ENCODE measurements around the gene GJB5. TPM values are rescaled to one million over a fixed set of nuclear protein-coding genes. Genes with fewer than 3 reads are reported as not detected.
"Not testable (repeated sequence)": the region's sequence is repeated elsewhere in the genome, so short reads cannot be mapped to it uniquely, and the experiment has no call there.

The GJB5 gene
- total RNA-seq, 8 experiments from 2014 or later, result 0.16 to 26.1 (median 0.53) TPM

DNA sequence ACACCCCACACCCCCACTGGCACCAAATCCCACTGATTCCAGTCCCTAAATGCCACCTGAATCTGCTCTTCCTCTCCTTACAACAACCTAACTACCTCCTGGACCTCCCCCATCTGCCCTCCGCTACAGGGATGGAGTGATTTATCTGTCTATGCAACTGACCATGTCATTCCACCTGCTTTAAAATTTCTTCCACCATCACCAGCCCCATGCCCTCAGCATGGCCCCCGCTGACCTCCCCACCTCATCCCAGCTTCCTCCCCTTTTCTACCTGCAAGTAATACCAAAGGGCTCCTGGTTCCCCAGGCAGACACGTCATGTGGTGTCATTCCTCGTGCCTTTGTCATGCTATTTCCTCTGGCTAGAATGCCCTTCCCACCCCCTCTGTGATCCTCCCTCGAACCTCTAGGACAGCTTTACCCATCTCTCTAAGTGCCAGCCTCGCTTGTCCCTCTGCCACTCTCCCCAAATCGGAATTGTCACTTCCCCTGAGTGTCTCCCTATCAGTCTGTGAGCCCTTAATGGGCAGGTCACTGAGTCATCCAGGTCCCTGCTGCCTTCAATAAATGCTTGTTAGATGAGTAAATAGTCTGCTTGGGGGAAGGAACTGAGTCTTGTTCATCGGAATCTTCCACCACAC lies 8.4 kb downstream of the GJB5 start:
- ATAC-seq (replicated peaks in 6 of 8), result peak in 3 of 8 experiments; percentile 22 to 38 (median 34)
- no peak overlapping the region for H3K4me3 ChIP-seq
- no peaks in the 10 kb centered on the region for H3K4me1 ChIP-seq (replicated peaks in 1 of 2)
- 18 to 66% (median 30%) methylated on average over 2 to 5 of the region's 8 CpGs; no CpG with 5 or more reads in 5 of the 10 experiments for WGBS, 10 experiments
- H3K27ac ChIP-seq, result no peak overlapping the region
- in situ Hi-C loops (cut with MboI; ENCODE audit: low pct_unique_long_range_greater_than_20kb in 2 of 9, low sequenced_read_pairs in 9 of 9, unreplicated experiment in 9 of 9), result no loop called here

DNA sequence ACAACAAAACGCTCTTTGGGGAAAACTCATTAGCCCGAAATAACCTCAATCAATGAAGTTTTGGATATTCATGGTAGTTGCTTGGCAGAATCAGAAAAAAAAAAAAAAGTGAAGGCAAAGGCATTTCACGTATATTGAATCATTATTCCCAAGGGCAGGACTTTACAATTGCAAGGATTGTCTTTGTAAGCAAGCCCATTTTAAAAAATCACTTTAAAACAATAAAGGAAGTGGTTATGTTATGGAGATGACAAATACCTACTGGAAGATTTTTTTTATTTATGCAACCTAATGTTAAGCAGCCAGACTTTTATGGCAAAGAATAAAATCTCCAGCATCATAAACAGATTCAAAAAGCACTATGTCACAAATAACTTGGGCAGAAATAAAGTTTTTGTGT lies 14.0 kb downstream of the GJB5 start:
- in situ Hi-C loops (cut with MboI; ENCODE audit: low pct_unique_long_range_greater_than_20kb in 2 of 9, low sequenced_read_pairs in 9 of 9, unreplicated experiment in 9 of 9), result no loop called here
- Histone ChIP-seq H3K4me3 (no peak overlapping the region), H3K4me1 (replicated peaks in 1 of 2) (no peaks in the 10 kb centered on the region), H3K27ac (no peak overlapping the region)
- no peak for ATAC-seq (replicated peaks in 6 of 8)
- WGBS, 10 experiments, result 4 to 100% (median 69%) methylated on average over 1 to 3 of the region's 3 CpGs

DNA sequence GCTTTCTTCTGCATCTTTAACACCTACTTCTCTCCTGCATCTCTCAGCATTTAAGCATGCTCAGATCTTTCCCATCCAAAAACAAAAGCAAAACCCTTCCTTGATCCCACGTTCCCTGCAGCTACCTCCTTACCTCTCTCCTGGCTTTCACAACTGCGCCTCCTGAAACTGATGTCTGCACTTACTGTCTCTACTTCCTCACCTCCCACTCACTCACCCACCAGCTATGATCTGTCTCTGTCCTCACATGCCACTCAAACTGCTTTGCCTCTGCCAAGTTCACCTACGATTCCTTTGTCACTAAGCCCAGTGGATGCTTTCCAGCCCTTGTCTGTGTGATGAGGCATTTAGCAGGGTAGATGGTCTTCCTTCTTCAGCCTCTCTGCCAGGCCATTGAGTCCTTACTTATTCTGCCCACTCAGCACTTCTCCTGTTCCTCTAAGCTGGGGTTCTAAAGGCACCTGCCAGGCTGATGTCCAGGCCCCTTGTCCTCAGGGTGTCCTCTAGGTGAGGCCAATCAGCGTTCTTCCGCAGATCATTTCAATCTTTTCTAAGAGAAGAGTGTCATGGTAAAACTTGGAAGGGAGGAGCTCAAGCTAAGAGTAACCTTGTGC lies 16.2 kb downstream of the GJB5 start:
- peak in 1 of 8 experiments; percentile 16 for ATAC-seq (replicated peaks in 6 of 8)
- 32 to 94% (median 85%) methylated on average over 2 to 5 of the region's 5 CpGs; no CpG with 5 or more reads in 2 of the 10 experiments for whole genome bisulfite sequencing, 10 experiments
- H3K27ac ChIP-seq, result no peak overlapping the region
- no peaks in the 10 kb centered on the region for H3K4me1 ChIP-seq (replicated peaks in 1 of 2)
- no peak overlapping the region for H3K4me3 ChIP-seq
- in situ Hi-C loops (cut with MboI; ENCODE audit: low pct_unique_long_range_greater_than_20kb in 2 of 9, low sequenced_read_pairs in 9 of 9, unreplicated experiment in 9 of 9), result no loop called here

DNA sequence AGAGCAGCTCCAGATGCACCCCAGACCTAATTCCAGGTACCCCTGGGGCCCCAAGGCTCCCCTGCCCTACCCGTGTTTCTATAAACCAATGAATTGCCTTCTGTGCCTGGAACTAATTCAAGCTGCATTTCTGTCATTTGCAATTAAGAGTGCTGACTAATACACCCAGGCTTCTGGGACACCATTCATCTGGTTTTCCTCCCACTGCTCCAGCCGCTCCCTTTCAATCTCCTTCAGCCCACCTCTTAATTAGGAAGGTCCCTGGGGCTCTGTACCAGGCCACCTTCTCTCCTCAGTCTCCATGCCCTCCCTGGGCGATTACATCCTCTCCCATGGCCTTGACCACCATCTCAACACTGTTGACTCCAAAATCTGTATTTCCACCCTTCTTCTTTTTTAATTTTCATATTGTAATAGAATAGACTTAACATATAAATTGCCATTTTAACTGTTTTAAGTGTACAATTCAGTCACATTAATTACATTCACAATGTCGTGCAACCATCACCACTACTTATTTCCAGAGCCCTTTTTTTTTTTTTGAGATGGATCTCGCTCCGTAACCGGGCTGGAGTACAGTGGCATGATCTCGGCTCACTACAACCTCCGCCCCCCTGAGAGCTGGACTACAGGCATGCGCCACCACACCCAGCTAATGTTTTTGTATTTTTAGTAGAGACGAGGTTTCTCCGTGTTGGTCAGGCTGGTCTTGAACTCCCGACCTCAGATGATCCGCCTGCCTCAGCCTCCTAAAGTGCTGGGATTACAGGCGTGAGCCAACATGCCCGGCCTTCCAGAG lies 16.9 kb downstream of the GJB5 start:
- Histone ChIP-seq H3K4me3 (no peak overlapping the region), H3K27ac (no peak overlapping the region), H3K4me1 (replicated peaks in 1 of 2) (no peaks in the 10 kb centered on the region)
- in situ Hi-C loops (cut with MboI; ENCODE audit: low pct_unique_long_range_greater_than_20kb in 2 of 9, low sequenced_read_pairs in 9 of 9, unreplicated experiment in 9 of 9), result no loop called here
- peak in 3 of 8 experiments; percentile 76 to 83 (median 81) for ATAC-seq (replicated peaks in 6 of 8)
- WGBS, 10 experiments, result 3 to 100% (median 34%) methylated on average over 1 to 16 of the region's 16 CpGs; no CpG with 5 or more reads in 1 of the 10 experiments

DNA sequence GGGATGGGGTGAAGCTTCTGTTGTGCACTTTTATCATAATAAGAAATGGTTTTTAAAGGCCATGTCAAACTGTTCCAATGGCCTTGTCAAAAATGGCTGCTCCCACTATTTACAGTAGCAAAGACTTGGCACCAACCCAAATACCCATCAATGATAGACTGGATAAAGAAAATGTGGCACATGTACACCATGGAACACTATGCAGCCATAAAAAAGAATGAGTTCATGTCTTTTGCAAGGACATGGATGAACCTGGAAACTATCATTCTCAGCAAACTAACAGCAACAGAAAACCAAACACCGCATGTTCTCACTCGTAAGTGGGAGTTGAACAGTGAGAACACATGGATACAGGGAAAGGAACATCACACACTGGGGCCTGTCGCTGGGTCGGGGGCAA lies 18.3 kb downstream of the GJB5 start:
- ATAC-seq (replicated peaks in 6 of 8); H3K27ac ChIP-seq; H3K4me3 ChIP-seq; H3K4me1 ChIP-seq (replicated peaks in 1 of 2); in situ Hi-C loops (cut with MboI; ENCODE audit: low pct_unique_long_range_greater_than_20kb in 2 of 9, low sequenced_read_pairs in 9 of 9, unreplicated experiment in 9 of 9): not testable (repeated sequence)
- WGBS, 10 experiments, result 71 to 100% (median 91%) methylated on average over 1 to 4 of the region's 4 CpGs; no CpG with 5 or more reads in 2 of the 10 experiments

DNA sequence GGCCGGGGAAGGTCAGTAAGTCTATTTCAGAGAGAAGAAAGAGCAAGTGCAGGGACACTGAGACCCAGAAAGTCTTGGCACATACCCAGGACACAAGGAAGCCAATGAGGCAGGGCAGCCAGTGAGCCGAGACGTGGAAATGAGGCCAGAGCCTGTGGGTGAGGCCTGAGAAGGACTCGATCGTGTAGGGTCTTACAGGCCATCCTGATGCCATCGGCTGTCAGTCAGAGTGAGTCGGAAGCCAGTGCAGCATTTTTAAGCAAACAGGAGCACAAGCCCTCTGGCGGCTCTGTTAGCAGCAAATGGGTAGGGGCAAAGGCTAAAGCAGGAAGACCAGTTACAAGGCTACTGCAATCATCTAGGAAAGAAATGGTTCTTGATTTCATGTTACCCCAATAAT lies 20.1 kb downstream of the GJB5 start:
- H3K4me1 ChIP-seq (replicated peaks in 1 of 2), result no peaks in the 10 kb centered on the region
- ATAC-seq (replicated peaks in 6 of 8), result no peak
- H3K4me3 ChIP-seq, result no peak overlapping the region
- 20 to 100% (median 70%) methylated on average over 1 to 8 of the region's 8 CpGs; no CpG with 5 or more reads in 1 of the 10 experiments for WGBS, 10 experiments
- in situ Hi-C loops (cut with MboI; ENCODE audit: low pct_unique_long_range_greater_than_20kb in 2 of 9, low sequenced_read_pairs in 9 of 9, unreplicated experiment in 9 of 9), result no loop called here
- H3K27ac ChIP-seq, result no peak overlapping the region

DNA sequence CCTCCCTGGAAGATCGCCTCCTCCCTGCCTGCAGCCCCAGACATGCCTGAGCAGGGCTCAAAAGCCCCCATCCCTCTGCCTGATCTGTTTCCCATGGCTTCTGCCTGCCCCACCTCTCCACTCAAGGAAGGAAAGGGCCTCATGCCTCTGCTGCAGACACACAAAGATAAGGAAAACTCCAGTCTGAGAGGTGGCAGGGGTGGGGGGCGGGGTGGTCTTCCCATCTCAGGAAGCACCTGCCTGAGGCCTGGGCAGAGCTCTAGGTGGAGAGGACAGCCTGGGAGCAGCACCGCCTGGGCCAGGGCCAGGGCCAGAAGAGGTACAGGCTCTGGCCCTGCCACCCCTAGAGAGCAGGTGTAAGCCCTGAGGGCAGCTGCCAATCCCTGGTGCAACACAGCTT lies 22.1 kb downstream of the GJB5 start:
- 40 to 100% (median 67%) methylated on average over 1 to 2 of the region's 3 CpGs; no CpG with 5 or more reads in 3 of the 10 experiments for WGBS, 10 experiments
- no peak for ATAC-seq (replicated peaks in 6 of 8)
- Histone ChIP-seq H3K4me3 (no peak overlapping the region), H3K27ac (no peak overlapping the region), H3K4me1 (replicated peaks in 1 of 2) (no peaks in the 10 kb centered on the region)
- in situ Hi-C loops (cut with MboI; ENCODE audit: low pct_unique_long_range_greater_than_20kb in 2 of 9, low sequenced_read_pairs in 9 of 9, unreplicated experiment in 9 of 9), result no loop called here

DNA sequence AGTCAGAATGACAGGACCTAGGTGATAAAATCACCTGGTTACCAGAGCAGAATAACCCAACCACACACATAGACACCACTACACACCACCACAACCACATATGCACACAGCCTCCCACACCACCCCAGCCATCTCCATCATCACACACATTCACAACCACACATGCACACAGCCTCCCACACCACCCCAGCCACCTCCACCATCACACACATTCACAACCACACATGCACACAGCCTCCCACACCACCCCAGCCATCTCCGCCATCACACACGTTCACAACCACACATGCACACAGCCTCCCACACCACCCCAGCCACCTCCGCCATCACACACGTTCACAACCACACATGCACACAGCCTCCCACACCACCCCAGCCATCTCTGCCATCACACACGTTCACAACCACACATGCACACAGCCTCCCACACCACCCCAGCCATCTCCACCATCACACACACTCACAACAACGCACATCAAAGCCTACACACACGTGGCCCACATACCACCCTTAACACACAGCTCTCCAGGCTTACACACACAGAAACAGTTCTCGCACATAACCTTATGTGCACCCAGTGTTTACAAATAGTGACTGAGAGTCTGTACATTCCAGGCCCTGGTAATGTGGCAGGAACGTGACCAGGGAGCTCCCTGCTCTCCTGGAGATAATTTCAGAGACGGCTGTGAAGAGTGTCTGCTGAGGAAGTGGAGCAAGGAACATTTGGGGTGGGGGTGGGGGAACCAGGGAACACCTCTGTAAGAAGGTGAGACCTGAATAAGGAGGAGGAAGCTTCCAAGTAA lies 22.9 kb downstream of the GJB5 start:
- WGBS, 10 experiments, result 33 to 100% (median 65%) methylated on average over 1 to 5 of the region's 10 CpGs; no CpG with 5 or more reads in 3 of the 10 experiments
- ATAC-seq (replicated peaks in 6 of 8), result no peak
- H3K4me3 ChIP-seq, result no peak overlapping the region
- no peak overlapping the region for H3K27ac ChIP-seq
- in situ Hi-C loops (cut with MboI; ENCODE audit: low pct_unique_long_range_greater_than_20kb in 2 of 9, low sequenced_read_pairs in 9 of 9, unreplicated experiment in 9 of 9), result no loop called here
- H3K4me1 ChIP-seq (replicated peaks in 1 of 2), result no peaks in the 10 kb centered on the region

DNA sequence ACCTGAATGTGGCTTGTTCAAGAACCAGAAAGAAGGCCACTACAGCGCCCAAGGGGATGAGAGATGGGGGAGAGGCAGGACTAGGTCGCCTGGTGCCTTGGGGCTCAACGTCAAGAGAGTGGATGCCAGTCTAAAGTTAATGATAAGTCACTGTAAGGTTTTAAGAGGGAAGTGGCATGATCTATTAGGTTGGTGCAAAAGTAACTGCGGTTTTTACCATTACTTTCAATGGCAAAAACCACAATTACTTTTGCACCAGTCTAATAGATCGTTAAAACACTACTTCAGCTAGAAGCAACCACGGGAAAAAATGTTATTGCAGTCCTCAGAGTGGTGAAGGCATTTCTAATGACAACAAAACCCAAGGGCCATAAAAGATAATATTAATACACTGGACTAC lies 23.5 kb downstream of the GJB5 start:
- ATAC-seq (replicated peaks in 6 of 8), result no peak
- in situ Hi-C loops (cut with MboI; ENCODE audit: low pct_unique_long_range_greater_than_20kb in 2 of 9, low sequenced_read_pairs in 9 of 9, unreplicated experiment in 9 of 9), result no loop called here
- no peaks in the 10 kb centered on the region for H3K4me1 ChIP-seq (replicated peaks in 1 of 2)
- no peak overlapping the region for H3K27ac ChIP-seq
- H3K4me3 ChIP-seq, result no peak overlapping the region
- 48 to 100% (median 70%) methylated on average over 2 to 6 of the region's 6 CpGs for WGBS, 10 experiments

DNA sequence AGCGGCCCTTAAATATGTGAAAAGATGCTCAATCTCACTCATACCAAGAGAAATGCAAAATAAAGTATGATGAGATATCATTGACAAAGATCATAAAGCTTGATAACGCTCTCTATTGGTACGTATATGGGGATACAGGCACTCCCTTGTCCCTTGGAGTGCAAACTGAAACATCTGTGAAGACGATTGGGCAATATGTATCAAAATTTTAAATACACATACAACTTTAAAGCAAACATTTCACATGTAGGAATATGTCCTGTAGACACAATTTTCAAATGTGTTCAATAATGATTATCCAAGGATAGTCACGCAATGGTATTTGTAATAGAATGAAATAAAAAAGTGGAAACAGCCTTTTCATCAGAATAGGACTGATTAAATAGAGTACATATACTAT lies 24.2 kb downstream of the GJB5 start:
- Histone ChIP-seq H3K4me3 (no peak overlapping the region), H3K4me1 (replicated peaks in 1 of 2) (no peaks in the 10 kb centered on the region), H3K27ac (no peak overlapping the region)
- no peak for ATAC-seq (replicated peaks in 6 of 8)
- in situ Hi-C loops (cut with MboI; ENCODE audit: low pct_unique_long_range_greater_than_20kb in 2 of 9, low sequenced_read_pairs in 9 of 9, unreplicated experiment in 9 of 9), result no loop called here
- 49 to 82% (median 76%) methylated on average over 2 to 5 of the region's 5 CpGs for WGBS, 10 experiments

DNA sequence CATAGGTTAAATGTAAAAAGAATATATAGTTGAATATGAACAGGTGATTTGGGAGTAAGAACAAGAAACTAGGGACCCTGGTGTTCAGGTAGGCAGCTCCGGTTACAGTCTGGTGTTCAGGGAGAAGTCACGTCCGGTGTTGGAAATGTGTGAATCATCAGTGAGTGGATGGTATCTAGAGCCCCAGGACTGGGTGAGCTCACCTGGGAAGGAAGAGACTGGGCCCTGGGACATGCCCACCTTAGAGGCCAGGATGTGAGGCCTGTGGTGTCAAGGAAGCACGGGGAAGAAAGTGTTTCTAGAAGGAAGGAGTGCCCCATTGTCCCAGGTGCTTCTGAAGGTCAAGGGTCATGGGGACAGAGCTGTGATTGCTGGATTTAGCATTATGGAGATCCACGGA lies 24.7 kb downstream of the GJB5 start:
- Histone ChIP-seq H3K27ac (no peak overlapping the region), H3K4me1 (replicated peaks in 1 of 2) (no peaks in the 10 kb centered on the region), H3K4me3 (no peak overlapping the region)
- no peak for ATAC-seq (replicated peaks in 6 of 8)
- in situ Hi-C loops (cut with MboI; ENCODE audit: low pct_unique_long_range_greater_than_20kb in 2 of 9, low sequenced_read_pairs in 9 of 9, unreplicated experiment in 9 of 9), result no loop called here
- 38 to 100% (median 80%) methylated on average over 1 to 5 of the region's 5 CpGs; no CpG with 5 or more reads in 1 of the 10 experiments for WGBS, 10 experiments

DNA sequence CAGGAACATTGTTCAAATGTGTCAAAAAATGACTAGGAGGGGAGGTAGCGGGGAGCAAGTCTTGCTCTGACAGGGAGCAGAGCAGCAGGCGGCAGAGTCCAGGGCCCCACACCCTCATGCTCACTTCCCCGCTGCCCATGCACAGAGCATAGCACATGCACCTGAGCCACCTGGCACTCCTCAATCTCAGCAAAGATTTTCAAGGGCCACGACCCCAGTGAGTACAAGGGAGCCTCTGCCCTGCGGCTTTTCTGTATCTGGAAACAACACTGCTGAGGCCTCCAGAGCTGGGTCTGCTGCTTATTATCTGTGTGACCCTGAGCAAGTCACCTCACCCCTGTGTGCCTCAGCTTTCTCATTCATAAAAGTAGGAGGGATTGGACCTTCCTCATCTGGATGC lies 25.1 kb downstream of the GJB5 start:
- no peak for ATAC-seq (replicated peaks in 6 of 8)
- H3K4me1 ChIP-seq (replicated peaks in 1 of 2), result no peaks in the 10 kb centered on the region
- no peak overlapping the region for H3K4me3 ChIP-seq
- WGBS, 10 experiments, result 50 to 100% (median 74%) methylated on average over 2 to 5 of the region's 5 CpGs; no CpG with 5 or more reads in 3 of the 10 experiments
- no peak overlapping the region for H3K27ac ChIP-seq
- in situ Hi-C loops (cut with MboI; ENCODE audit: low pct_unique_long_range_greater_than_20kb in 2 of 9, low sequenced_read_pairs in 9 of 9, unreplicated experiment in 9 of 9), result no loop called here

DNA sequence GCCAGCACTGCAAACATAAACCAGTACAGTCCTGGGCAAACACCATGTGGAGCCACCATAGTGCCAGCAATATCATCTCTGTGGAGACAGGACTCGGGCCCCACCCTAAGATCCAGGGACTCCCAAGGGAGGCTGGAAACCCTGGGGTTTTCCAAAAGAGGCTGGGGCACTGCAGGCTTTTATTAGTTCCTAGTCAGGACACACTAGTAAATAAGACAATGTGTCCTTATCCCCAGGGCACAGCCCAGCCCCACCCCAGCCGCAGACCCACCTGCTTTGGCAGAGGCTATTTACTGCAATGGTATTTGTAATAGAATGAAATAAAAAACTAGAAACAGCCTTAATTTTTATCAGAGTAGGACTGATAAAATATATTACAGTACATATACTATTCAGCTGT lies 25.7 kb downstream of the GJB5 start:
- Histone ChIP-seq H3K4me3 (no peak overlapping the region), H3K4me1 (replicated peaks in 1 of 2) (no peaks in the 10 kb centered on the region), H3K27ac (no peak overlapping the region)
- 40 to 100% (median 85%) methylated on average over 1 to 2 of the region's 2 CpGs; no CpG with 5 or more reads in 4 of the 10 experiments for WGBS, 10 experiments
- ATAC-seq (replicated peaks in 6 of 8), result no peak
- in situ Hi-C loops (cut with MboI; ENCODE audit: low pct_unique_long_range_greater_than_20kb in 2 of 9, low sequenced_read_pairs in 9 of 9, unreplicated experiment in 9 of 9), result no loop called here

Measured in motor neuron (in vitro differentiated cells).